ENCODE measurements around the gene SCFD2. TPM values are rescaled to one million over a fixed set of nuclear protein-coding genes. Genes with fewer than 3 reads are reported as not detected.

The SCFD2 gene
- total RNA-seq, 3 donors from 2014 or later = 22.8 to 33.8 (median 25.0) TPM

GRCh38 chr4:53321984-53322289, 43.9 kb downstream of the SCFD2 start:
- intact Hi-C loops (cut with DNase I; ENCODE audit: low total_unique reads) = no loop called here
- Histone ChIP-seq H3K27me3 (no peaks in the 10 kb centered on the region), H3K9me3 (no peaks in the 10 kb centered on the region), H3K4me3 (no peak overlapping the region), H3K4me1 (no peaks in the 10 kb centered on the region), H3K36me3 (no peaks in the 10 kb centered on the region), H3K27ac (peak overlapping the region in 1 of 2 donors; percentile 28)
- no peak for TF ChIP-seq POLR2AphosphoS5 (IDR thresholded peaks at IDR 0.05)
- TF ChIP-seq CTCF (IDR thresholded peaks at IDR 0.05) = no peak
- TF ChIP-seq POLR2A (IDR thresholded peaks at IDR 0.05) = no peak
- DNase-seq (ENCODE audit: low spot score in 2 of 2) = no peak

- Histone ChIP-seq H3K27me3 (no peaks in the 10 kb centered on the region), H3K27ac (peak overlapping the region in 1 of 2 donors; percentile 28), H3K4me1 (no peaks in the 10 kb centered on the region), H3K36me3 (no peaks in the 10 kb centered on the region), H3K4me3 (no peak overlapping the region), H3K9me3 (no peaks in the 10 kb centered on the region)
- intact Hi-C loops (cut with DNase I; ENCODE audit: low total_unique reads) = no loop called here
- TF ChIP-seq CTCF (IDR thresholded peaks at IDR 0.05) = no peak
- no peak for TF ChIP-seq POLR2AphosphoS5 (IDR thresholded peaks at IDR 0.05)
- no peak for TF ChIP-seq POLR2A (IDR thresholded peaks at IDR 0.05)
- DNase-seq (ENCODE audit: low spot score in 2 of 2) = no peak
Measured at GRCh38 chr4:53321151-53321983, 44.5 kb downstream of the SCFD2 start.

GRCh38 chr4:53315300-53315699, 50.6 kb downstream of the SCFD2 start:
- Histone ChIP-seq H3K36me3 (no peaks in the 10 kb centered on the region), H3K4me3 (no peak overlapping the region), H3K9me3 (no peaks in the 10 kb centered on the region), H3K4me1 (no peaks in the 10 kb centered on the region), H3K27ac (no peak overlapping the region), H3K27me3 (no peaks in the 10 kb centered on the region)
- TF ChIP-seq POLR2A (IDR thresholded peaks at IDR 0.05) (no peak), CTCF (IDR thresholded peaks at IDR 0.05) (no peak), POLR2AphosphoS5 (IDR thresholded peaks at IDR 0.05) (no peak)
- DNase-seq (ENCODE audit: low spot score in 2 of 2) = no peak
- intact Hi-C loops (cut with DNase I; ENCODE audit: low total_unique reads) = loop anchor here (10.0 kb wide), 1 partner anchor 840 kb away; no protein-coding TSS in a partner anchor

- Histone ChIP-seq H3K27ac (no peak overlapping the region), H3K27me3 (no peaks in the 10 kb centered on the region)
- intact Hi-C loops (cut with DNase I; ENCODE audit: low total_unique reads) = loop anchor here (10.0 kb wide), 1 partner anchor 841 kb away; no protein-coding TSS in a partner anchor
Measured at GRCh38 chr4:53314252-53314651, 51.6 kb downstream of the SCFD2 start.

More at GRCh38 chr4:53314252-53314651, 51.6 kb downstream of the SCFD2 start:
- no peak for DNase-seq (ENCODE audit: low spot score in 2 of 2)
- Histone ChIP-seq H3K4me1 (no peaks in the 10 kb centered on the region), H3K4me3 (no peak overlapping the region), H3K36me3 (no peaks in the 10 kb centered on the region), H3K9me3 (no peaks in the 10 kb centered on the region)
- TF ChIP-seq POLR2AphosphoS5 (IDR thresholded peaks at IDR 0.05) (no peak), CTCF (IDR thresholded peaks at IDR 0.05) (no peak), POLR2A (IDR thresholded peaks at IDR 0.05) (no peak)
